ENCODE data around the gene ASCL5.

- TF ChIP-seq POLR2AphosphoS5 (IDR thresholded peaks at IDR 0.05): no peak
- TF ChIP-seq EP300 (IDR thresholded peaks at IDR 0.05): no peak
- TF ChIP-seq CTCF (IDR thresholded peaks at IDR 0.05): no peak
- no peak for TF ChIP-seq POLR2A (IDR thresholded peaks at IDR 0.05; ENCODE audit: low read depth)
These were observed 38.0 kb downstream of the ASCL5 start for GRCh38 chr1:201088901-201089525.

Measured in esophagus muscularis mucosa (tissue), 4 donors.